ENCODE measurements around the gene SSNA1.

SSNA1 gene

DNA sequence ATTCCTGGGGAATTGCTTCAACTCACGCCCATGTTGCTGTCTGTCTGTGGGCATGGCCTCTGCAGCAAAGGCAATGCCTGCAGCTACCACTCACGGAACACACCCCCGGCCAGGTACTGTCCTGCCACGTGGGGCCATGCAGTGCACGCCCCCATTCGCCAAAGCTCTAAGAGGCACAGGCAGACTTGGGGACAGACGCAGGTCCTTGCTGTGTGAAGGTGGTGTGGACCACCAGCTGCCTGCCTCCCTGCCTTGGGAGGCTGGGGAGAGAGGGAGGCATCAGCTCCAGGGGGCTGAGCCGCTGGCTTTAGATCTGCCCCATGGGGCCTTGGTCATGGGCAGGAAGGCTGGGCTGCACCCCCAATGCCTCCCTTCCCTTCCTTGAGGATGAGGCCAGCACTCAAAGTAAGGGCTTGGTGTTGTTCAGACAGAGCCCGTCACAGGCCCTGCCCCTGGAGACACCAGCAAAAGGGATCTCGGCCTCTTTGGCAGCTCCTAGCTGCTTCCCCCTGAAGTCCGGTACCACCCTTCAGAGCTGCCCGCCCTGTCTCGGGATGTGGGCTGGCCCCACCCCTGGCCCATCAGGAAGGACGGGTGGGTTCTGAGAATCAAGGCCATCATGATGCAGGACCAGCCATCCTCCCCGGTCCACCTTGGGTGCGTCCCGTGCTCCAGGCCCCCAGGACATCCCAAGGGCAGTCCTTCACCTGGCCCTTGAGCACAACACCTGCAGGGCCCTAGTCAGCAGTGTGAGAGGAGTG lies 47.2 kb upstream of the SSNA1 start:
- H3K27ac ChIP-seq: no peak overlapping the region
- H3K4me1 ChIP-seq: no peaks in the 10 kb centered on the region
- H3K4me2 ChIP-seq (ENCODE audit: low read length): no peak overlapping the region
- H3K9me3 ChIP-seq (ENCODE audit: control insufficient read depth, low read length): no peaks in the 10 kb centered on the region
- H2AFZ ChIP-seq: no peak overlapping the region
- no peak overlapping the region for H3K4me3 ChIP-seq (ENCODE audit: low read depth, low read length)
- H3K27me3 ChIP-seq (ENCODE audit: control insufficient read depth, insufficient read depth, low read length): peaks cover 11% of the 10 kb centered on the region
- H3K79me2 ChIP-seq: no peaks in the 10 kb centered on the region
- H3K36me3 ChIP-seq (ENCODE audit: control insufficient read depth, insufficient read depth, low read length): no peaks in the 10 kb centered on the region
- TF ChIP-seq, protein P1, sequence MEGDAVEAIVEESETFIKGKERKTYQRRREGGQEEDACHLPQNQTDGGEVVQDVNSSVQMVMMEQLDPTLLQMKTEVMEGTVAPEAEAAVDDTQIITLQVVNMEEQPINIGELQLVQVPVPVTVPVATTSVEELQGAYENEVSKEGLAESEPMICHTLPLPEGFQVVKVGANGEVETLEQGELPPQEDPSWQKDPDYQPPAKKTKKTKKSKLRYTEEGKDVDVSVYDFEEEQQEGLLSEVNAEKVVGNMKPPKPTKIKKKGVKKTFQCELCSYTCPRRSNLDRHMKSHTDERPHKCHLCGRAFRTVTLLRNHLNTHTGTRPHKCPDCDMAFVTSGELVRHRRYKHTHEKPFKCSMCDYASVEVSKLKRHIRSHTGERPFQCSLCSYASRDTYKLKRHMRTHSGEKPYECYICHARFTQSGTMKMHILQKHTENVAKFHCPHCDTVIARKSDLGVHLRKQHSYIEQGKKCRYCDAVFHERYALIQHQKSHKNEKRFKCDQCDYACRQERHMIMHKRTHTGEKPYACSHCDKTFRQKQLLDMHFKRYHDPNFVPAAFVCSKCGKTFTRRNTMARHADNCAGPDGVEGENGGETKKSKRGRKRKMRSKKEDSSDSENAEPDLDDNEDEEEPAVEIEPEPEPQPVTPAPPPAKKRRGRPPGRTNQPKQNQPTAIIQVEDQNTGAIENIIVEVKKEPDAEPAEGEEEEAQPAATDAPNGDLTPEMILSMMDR (IDR thresholded peaks at IDR 0.05): no peak
- no peak overlapping the region for H3K9ac ChIP-seq

- no peak overlapping the region for H3K4me3 ChIP-seq (ENCODE audit: low read depth, low read length)
- no peak overlapping the region for H2AFZ ChIP-seq
- peaks cover 11% of the 10 kb centered on the region for H3K27me3 ChIP-seq (ENCODE audit: control insufficient read depth, insufficient read depth, low read length)
- no peaks in the 10 kb centered on the region for H3K9me3 ChIP-seq (ENCODE audit: control insufficient read depth, low read length)
- H3K27ac ChIP-seq: no peak overlapping the region
- H3K4me2 ChIP-seq (ENCODE audit: low read length): no peak overlapping the region
- H3K36me3 ChIP-seq (ENCODE audit: control insufficient read depth, insufficient read depth, low read length): no peaks in the 10 kb centered on the region
- TF ChIP-seq, protein P1 (IDR thresholded peaks at IDR 0.05): no peak
- H3K9ac ChIP-seq: no peak overlapping the region
- H3K79me2 ChIP-seq: no peaks in the 10 kb centered on the region
- no peaks in the 10 kb centered on the region for H3K4me1 ChIP-seq
Observed at GRCh38 chr9:137141976-137142936, 46.2 kb upstream of the SSNA1 start.

DNA sequence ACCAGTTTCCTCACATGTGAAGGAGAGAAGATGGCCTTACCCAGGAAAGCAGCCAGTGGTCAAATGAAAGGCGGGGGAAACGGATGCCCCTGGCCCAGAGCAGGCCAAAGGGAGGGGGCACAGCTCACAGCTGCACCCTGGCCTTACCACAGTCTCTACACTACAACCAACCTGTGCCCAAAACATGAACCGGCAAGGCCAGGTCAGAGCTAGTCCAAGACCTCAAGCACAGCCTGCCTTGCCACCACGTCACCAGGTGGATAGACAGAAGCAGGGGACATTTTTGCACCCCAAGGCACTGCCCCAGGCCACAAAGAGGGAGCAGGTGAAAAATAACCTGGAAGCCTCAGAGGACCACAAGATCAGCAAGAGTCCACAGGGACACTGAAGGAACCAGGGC lies 45.0 kb upstream of the SSNA1 start:
- Histone ChIP-seq H3K27ac (no peak overlapping the region), H3K4me3 (ENCODE audit: low read depth, low read length) (no peak overlapping the region), H3K4me1 (no peaks in the 10 kb centered on the region), H3K9me3 (ENCODE audit: control insufficient read depth, low read length) (no peaks in the 10 kb centered on the region), H3K27me3 (ENCODE audit: control insufficient read depth, insufficient read depth, low read length) (peaks cover 5% of the 10 kb centered on the region), H3K4me2 (ENCODE audit: low read length) (no peak overlapping the region), H3K79me2 (no peaks in the 10 kb centered on the region), H3K36me3 (ENCODE audit: control insufficient read depth, insufficient read depth, low read length) (no peaks in the 10 kb centered on the region), H3K9ac (no peak overlapping the region), H2AFZ (no peak overlapping the region)
- TF ChIP-seq, protein P1 (IDR thresholded peaks at IDR 0.05): no peak

DNA sequence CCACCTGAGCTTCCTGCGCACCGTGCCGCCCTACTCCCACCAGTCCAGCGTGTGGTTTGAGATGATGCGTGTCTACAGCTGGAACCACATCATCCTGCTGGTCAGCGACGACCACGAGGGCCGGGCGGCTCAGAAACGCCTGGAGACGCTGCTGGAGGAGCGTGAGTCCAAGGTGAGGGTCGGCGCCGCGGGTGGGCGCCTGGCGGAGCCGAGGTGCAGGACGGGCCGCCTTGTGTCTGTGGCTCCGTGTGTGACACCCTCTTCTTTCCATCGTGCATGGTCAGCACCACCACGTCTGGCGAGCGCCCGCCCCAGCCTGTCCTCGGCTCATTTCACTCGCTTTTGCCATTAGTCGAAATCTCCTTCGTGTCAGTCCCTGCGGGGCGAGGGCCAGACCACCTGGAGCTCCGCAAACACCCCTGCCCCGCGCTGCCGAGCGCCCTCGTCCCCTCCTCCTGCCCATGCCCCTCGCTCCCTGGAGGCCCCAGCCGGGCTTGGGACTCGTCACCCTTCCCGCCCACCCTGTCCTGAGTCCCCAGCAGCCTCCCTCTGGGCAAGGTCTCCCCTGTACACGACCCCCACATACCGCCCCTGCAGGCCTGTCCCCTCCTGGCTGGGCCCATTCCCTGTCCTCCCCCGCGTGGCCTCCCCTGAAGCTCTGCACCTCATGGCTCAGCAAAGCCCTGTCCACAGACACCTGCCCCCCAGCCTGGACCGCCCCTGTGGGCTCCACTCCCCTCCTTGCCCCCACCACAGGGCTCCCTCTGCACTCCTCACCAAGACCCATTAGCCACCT lies 42.5 kb upstream of the SSNA1 start:
- TF ChIP-seq, protein P1 (IDR thresholded peaks at IDR 0.05): no peak
- Histone ChIP-seq H3K4me3 (ENCODE audit: low read depth, low read length) (no peak overlapping the region), H2AFZ (no peak overlapping the region), H3K9ac (no peak overlapping the region), H3K4me1 (no peaks in the 10 kb centered on the region), H3K79me2 (no peaks in the 10 kb centered on the region), H3K27ac (no peak overlapping the region), H3K36me3 (ENCODE audit: control insufficient read depth, insufficient read depth, low read length) (no peaks in the 10 kb centered on the region), H3K27me3 (ENCODE audit: control insufficient read depth, insufficient read depth, low read length) (peaks cover 4% of the 10 kb centered on the region), H3K4me2 (ENCODE audit: low read length) (no peak overlapping the region), H3K9me3 (ENCODE audit: control insufficient read depth, low read length) (no peaks in the 10 kb centered on the region)
